BJ (cell line): ENCODE data around the gene ITGA11. TPM values are rescaled to one million over a fixed set of nuclear protein-coding genes. Genes with fewer than 3 reads are reported as not detected.

Source experiments
- CTCF ChIA-PET: fragments of 350-600 bp; formaldehyde crosslinking; extraction: SDS; loops from one replicate; lab custom pipeline; 2021; ENCODE audit warnings: antibody characterized with exemption, inconsistent platforms; lab: Yijun Ruan, JAX
- POLR2A ChIA-PET: fragments of 300-600 bp; sonication (Branson Sonifier 250); formaldehyde crosslinking; extraction: SDS; loops from one replicate; lab custom pipeline; 2021; ENCODE audit warnings: antibody characterized with exemption; lab: Charles Lee
- DNase-seq: peaks from one replicate; pipeline ENCODE4 v3.0.0-alpha.2; 2011; ENCODE audit warnings: low read depth
- H3K27me3 ChIP-seq: 2 replicates; pipeline ENCODE4 v1.6.0; 2011; ENCODE audit warnings: low read length; ENCODE audit not compliant: control insufficient read depth, insufficient read depth
- H3K36me3 ChIP-seq: 2 replicates; pipeline ENCODE4 v1.5.1; 2011; ENCODE audit warnings: low read length; ENCODE audit not compliant: control insufficient read depth, insufficient read depth
- H3K4me3 ChIP-seq: 2 replicates; pipeline ENCODE4 v1.5.1; 2011; ENCODE audit warnings: low read depth, mild to moderate bottlenecking, control low read depth, low read length
- polyA plus RNA-seq: library from polyadenylated mRNA; depleted of rRNA; stranded (reverse); fragments of >200 nt; gene quantifications from 2 replicates; pipeline ENCODE4 v1.2.3, GENCODE V29; 2011
- TF ChIP-seq, protein P1 (sequence below): IDR thresholded peaks from 2 replicates; pipeline ENCODE4 v1.5.1; 2011; ENCODE audit warnings: low read depth, mild to moderate bottlenecking, control low read depth, inconsistent platforms, low read length, moderate library complexity; ENCODE audit not compliant: insufficient read depth

ITGA11 gene
- polyA plus RNA-seq, 1 experiment: 72.7 TPM

DNA sequence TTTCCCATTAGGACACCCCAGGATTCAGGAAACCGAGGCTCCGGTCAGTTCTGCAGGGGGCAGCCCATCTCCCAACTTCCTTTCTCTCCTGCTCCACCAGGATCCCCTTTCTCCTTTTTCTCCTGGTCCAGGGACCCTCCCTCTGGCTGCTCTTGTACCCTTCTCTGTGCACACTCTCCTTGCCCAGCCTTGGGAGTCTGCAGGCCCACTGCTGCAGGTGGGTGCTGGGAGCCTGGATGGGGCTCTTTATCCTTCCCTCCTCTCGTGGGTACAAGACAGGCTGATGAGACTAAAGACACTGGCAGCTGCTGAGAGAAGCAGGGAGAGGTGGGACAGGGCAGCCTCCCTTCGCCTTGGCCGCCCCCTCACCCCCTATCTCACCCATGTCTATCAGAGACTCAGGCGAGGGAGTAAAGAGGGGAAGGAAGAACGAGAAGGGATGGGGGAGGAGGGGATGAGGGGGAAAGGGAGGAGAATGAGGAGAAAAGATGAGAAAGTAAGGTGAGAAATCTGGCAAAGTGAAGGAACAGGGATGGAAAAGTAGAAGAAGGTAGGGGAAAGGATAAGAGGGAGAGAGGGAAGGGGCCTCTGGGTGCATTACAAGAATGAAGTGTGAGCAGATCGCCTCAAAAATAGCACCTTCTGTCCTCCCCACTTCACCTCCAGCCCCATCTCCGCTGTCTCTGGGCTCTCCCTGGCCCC is 45.2 kb downstream of the ITGA11 start:
- Histone ChIP-seq H3K4me3 (no peak overlapping the region), H3K36me3 (no peaks in the 10 kb centered on the region), H3K27me3 (no peaks in the 10 kb centered on the region)
- ChIA-PET POLR2A (no interaction called here), CTCF (interaction anchor here (0.6 kb wide), 1 partner anchor 54 kb away, joined by 3 read pairs; no protein-coding TSS in a partner anchor)
- TF ChIP-seq, protein P1, sequence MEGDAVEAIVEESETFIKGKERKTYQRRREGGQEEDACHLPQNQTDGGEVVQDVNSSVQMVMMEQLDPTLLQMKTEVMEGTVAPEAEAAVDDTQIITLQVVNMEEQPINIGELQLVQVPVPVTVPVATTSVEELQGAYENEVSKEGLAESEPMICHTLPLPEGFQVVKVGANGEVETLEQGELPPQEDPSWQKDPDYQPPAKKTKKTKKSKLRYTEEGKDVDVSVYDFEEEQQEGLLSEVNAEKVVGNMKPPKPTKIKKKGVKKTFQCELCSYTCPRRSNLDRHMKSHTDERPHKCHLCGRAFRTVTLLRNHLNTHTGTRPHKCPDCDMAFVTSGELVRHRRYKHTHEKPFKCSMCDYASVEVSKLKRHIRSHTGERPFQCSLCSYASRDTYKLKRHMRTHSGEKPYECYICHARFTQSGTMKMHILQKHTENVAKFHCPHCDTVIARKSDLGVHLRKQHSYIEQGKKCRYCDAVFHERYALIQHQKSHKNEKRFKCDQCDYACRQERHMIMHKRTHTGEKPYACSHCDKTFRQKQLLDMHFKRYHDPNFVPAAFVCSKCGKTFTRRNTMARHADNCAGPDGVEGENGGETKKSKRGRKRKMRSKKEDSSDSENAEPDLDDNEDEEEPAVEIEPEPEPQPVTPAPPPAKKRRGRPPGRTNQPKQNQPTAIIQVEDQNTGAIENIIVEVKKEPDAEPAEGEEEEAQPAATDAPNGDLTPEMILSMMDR: no peak
- no peak for DNase-seq

DNA sequence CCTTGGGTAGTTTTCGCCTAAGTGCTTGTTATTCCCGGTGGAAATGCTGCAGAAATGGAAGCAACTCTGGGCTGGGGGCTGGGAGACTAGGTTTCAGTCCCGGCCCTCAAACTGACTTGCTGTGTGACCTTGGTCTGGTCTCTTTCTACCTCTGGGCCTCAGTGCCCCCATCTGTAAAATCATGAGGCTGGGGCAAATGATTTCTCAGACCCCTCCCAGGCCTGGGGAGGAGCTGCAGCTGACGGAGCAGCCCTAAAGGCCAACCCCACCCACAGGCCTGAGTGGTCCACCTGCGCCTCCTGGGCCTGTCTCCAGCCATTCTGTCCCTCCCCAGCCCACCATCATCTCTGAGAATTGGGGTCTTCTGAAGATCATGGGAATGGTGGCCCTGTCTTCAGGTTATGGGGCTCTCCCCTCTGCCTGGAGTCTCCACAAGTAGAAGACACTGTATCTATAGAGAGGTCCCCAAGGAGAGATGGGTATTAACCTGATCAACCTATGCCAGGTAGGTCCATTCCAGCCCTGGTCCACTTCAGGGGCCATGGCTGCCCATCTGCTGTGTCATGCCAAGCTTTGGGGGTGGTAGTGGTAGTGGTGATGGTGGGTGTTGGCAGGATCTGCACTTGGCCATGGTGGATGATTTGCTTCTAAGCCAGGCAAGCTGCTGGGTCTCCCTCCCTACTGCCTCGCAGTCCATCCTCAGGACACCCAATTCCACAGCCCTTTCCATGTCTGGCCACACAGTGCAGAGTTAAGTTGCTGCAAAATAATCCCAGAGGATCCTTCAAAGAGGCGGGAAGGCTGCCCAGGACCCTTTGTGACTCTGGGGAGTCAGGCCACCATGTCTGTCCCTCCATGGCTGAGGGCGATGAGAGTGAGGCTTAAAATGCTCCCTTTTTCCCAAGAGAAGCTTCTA is 46.0 kb downstream of the ITGA11 start:
- Histone ChIP-seq H3K27me3 (no peaks in the 10 kb centered on the region), H3K4me3 (no peak overlapping the region), H3K36me3 (no peaks in the 10 kb centered on the region)
- TF ChIP-seq, protein P1: no peak
- DNase-seq: no peak
- CTCF ChIA-PET: interaction anchor here (2.0 kb wide), 1 partner anchor 164 kb away, joined by 6 read pairs; no protein-coding TSS in a partner anchor
- POLR2A ChIA-PET: no interaction called here

DNA sequence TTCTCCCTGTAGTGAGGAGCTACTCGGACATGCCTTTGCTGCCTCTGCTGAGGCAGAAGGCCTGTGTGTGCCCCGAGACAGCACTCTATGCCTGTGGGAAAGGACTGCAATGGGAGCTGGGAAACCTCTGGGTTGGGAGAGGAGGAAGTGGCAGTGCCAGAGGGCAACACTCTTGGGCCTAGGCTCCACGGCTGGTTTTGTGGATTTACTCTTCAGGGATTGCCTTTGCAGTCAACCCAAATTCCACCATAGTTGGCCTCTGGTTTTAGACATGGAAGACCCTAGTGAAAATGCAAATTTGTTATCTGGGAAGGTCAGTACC is 46.8 kb downstream of the ITGA11 start:
- DNase-seq: no peak
- ChIA-PET POLR2A (no interaction called here), CTCF (interaction anchor here (2.0 kb wide), 1 partner anchor 165 kb away, joined by 6 read pairs; no protein-coding TSS in a partner anchor)

DNA sequence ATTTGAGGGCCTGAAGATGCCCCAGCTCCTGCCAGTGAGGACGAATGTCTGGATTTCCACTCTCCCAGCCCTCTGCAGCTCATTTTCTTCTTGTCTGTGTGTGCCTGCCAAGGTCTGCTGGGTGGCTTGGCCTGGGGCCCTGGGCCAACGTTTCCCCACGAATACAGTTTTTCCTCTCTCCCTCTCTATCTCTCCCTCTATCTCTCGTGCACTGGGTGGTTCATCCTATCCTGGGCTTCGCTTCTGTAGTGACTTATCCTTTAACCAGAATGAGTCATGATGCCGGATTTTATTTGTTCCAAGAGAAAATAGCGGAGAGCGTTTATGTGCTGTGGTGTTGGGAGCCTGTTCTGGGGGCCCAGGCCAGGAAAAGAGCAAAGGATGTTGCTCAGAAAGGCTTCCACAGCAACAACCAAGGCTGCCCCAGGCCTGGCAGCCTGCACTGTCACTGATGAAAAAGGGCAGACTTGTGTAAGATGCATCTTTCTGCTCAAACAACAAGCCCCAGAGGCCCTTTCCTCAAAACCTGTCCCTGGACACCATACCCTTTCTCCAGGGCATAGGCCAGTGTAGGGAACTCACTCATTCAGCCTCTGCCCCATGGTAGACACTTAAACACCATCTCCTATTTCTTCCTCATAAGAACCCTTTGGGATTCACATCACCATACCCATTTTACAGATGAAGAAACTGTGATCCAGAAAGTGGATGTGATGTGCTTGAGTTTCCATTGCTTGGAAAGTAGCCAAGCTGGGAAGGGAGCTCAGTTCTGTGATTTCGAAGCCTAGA is 47.3 kb downstream of the ITGA11 start:
- POLR2A ChIA-PET: no interaction called here
- CTCF ChIA-PET: interaction anchor here (0.6 to 2.0 kb wide), 6 partner anchors 32 to 165 kb away, joined by 3 to 6 read pairs (median 4); no protein-coding TSS in a partner anchor

More for the DNA sequence above, 46.8 kb downstream of the ITGA11 start:
- Histone ChIP-seq H3K36me3 (no peaks in the 10 kb centered on the region), H3K27me3 (no peaks in the 10 kb centered on the region), H3K4me3 (no peak overlapping the region)
- TF ChIP-seq, protein P1: no peak

More for the DNA sequence above, 47.3 kb downstream of the ITGA11 start:
- TF ChIP-seq, protein P1: no peak
- no peaks in the 10 kb centered on the region for H3K36me3 ChIP-seq
- H3K4me3 ChIP-seq: no peak overlapping the region
- H3K27me3 ChIP-seq: no peaks in the 10 kb centered on the region
- peak; percentile 87 for DNase-seq
